Hepatocyte (in vitro differentiated cells): ENCODE results near the gene ZNF48. TPM values are rescaled to one million over a fixed set of nuclear protein-coding genes. Genes with fewer than 3 reads are reported as not detected.

Experiments used
- DNase-seq: peaks from one replicate; pipeline ENCODE4 v3.0.0-alpha.2; 2016; ENCODE audit warnings: low spot score
- H2AFZ ChIP-seq: fragments of 200-600 bp; sonication (generic); 2 replicates; pipeline ENCODE4 v1.6.0; 2016; ENCODE audit warnings: antibody characterized with exemption, mild to moderate bottlenecking
- H3K27ac ChIP-seq: fragments of 200-600 bp; sonication (generic); 2 replicates; pipeline ENCODE4 v1.5.1; 2016; ENCODE audit warnings: mild to moderate bottlenecking
- H3K27me3 ChIP-seq: fragments of 200-600 bp; sonication (generic); 2 replicates; pipeline ENCODE4 v1.6.1; 2016
- H3K36me3 ChIP-seq: fragments of 200-600 bp; sonication (generic); replicated peaks from 2 replicates; pipeline ENCODE4 v1.5.1; 2016; ENCODE audit warnings: low read depth; ENCODE audit not compliant: insufficient read depth
- H3K4me1 ChIP-seq: fragments of 200-600 bp; sonication (generic); 2 replicates; pipeline ENCODE4 v1.5.1; 2016; ENCODE audit warnings: mild to moderate bottlenecking, moderate library complexity; ENCODE audit not compliant: insufficient read depth
- H3K4me2 ChIP-seq: fragments of 200-600 bp; sonication (generic); 2 replicates; pipeline ENCODE4 v1.6.0; 2016
- H3K4me3 ChIP-seq: fragments of 200-600 bp; sonication (generic); 2 replicates; pipeline ENCODE4 v1.5.1; 2016; ENCODE audit warnings: mild to moderate bottlenecking
- H3K79me2 ChIP-seq: fragments of 200-600 bp; sonication (generic); 2 replicates; pipeline ENCODE4 v1.6.0; 2017; ENCODE audit warnings: mild to moderate bottlenecking
- H3K9me2 ChIP-seq: fragments of 200-600 bp; sonication (generic); replicated peaks from 2 replicates; pipeline ENCODE4 v1.6.0; 2017; ENCODE audit warnings: mild to moderate bottlenecking; ENCODE audit not compliant: insufficient read depth
- H3K9me3 ChIP-seq: fragments of 200-600 bp; sonication (generic); 2 replicates; pipeline ENCODE4 v1.5.1; 2016; ENCODE audit warnings: low read depth, mild to moderate bottlenecking
- H4K20me1 ChIP-seq: fragments of 200-600 bp; sonication (generic); 2 replicates; pipeline ENCODE4 v1.6.0; 2016; ENCODE audit warnings: mild to moderate bottlenecking; ENCODE audit not compliant: insufficient read depth, poor library complexity, severe bottlenecking
- EZH2 ChIP-seq: fragments of 200-600 bp; sonication (generic); IDR thresholded peaks from 2 replicates; pipeline ENCODE4 v1.6.1; 2016; ENCODE audit warnings: antibody characterized with exemption, mild to moderate bottlenecking, borderline replicate concordance
- EZH2phosphoT487 ChIP-seq: fragments of 200-600 bp; sonication (generic); IDR thresholded peaks from one replicate; pipeline ENCODE4 v1.6.1; 2018; ENCODE audit warnings: antibody characterized with exemption, mild to moderate bottlenecking, low read depth, moderate library complexity; ENCODE audit not compliant: unreplicated experiment, severe bottlenecking
- WGBS: methylation state at CpG from one replicate; pipeline ENCODE4 v1.1.6; 2016; ENCODE audit warnings: low lambda C conversion rate; ENCODE audit errors: missing lambda C conversion rate; 5-methylcytosine and 5-hydroxymethylcytosine counted together
- polyA plus RNA-seq: library from polyadenylated mRNA; unstranded; fragments of >200 nt; fragmentation: Nextera tagmentation; extraction: Ambion mirVana; gene quantifications from 2 replicates; pipeline ENCODE4 v1.2.1, GENCODE V29; 2016
- total RNA-seq: library from RNA; depleted of rRNA; stranded (reverse); fragments of >200 nt; gene quantifications from 2 replicates; pipeline ENCODE4 v1.2.3, GENCODE V29; 2014
- TF ChIP-seq, protein P1 (sequence below): fragments of 200-600 bp; sonication (generic); IDR thresholded peaks from 2 replicates; pipeline ENCODE4 v1.5.1; 2016; ENCODE audit warnings: antibody characterized with exemption, mild to moderate bottlenecking; ENCODE audit not compliant: poor library complexity

Gene ZNF48
- total and polyA plus RNA-seq, 2 experiments from 2014 or later, result 6.1 to 7.7 TPM

DNA sequence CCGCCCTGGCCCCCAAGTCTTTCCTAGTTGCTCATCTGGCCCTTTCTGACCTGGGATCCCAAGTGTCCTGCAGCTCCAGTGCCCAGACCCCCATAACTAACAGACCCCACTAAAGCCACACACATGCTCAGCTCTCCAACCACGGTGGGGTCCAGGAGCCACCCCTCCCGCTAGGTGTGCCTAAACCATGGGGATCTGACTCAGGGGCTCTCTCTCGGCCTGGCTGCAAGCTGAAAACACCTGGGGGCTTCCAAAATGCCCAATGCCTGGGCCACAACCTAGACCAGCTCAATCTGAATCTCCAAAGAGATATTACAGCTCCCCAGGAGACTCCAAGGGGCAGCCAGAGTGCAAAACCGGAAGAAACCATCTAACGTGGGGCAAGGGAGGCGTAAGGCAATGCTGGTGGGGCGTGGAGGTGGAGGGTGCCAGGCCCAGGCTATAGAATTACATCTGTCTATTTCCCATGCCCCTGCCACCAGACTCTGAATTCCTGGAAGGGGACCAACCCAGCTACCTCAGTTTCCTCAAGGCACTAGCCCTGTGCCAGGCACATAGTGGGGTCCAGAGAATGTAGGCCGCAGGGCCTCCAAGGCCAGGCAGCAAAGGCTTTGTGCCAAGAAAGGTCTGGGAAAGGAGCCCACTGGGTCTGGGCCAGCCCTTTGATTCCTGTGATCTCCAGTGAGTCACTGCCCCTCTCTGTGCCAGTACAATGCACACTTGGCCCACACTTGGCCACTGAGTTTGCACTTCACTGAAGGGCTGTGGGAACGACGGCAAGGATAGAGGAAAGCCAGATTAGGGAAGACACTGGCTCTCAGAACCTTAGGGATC lies 43.4 kb upstream of the ZNF48 start:
- no peaks in the 10 kb centered on the region for H3K9me2 ChIP-seq
- TF ChIP-seq EZH2 (no peak), EZH2phosphoT487 (no peak)
- TF ChIP-seq, protein P1, sequence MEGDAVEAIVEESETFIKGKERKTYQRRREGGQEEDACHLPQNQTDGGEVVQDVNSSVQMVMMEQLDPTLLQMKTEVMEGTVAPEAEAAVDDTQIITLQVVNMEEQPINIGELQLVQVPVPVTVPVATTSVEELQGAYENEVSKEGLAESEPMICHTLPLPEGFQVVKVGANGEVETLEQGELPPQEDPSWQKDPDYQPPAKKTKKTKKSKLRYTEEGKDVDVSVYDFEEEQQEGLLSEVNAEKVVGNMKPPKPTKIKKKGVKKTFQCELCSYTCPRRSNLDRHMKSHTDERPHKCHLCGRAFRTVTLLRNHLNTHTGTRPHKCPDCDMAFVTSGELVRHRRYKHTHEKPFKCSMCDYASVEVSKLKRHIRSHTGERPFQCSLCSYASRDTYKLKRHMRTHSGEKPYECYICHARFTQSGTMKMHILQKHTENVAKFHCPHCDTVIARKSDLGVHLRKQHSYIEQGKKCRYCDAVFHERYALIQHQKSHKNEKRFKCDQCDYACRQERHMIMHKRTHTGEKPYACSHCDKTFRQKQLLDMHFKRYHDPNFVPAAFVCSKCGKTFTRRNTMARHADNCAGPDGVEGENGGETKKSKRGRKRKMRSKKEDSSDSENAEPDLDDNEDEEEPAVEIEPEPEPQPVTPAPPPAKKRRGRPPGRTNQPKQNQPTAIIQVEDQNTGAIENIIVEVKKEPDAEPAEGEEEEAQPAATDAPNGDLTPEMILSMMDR, result no peak
- no peaks in the 10 kb centered on the region for H4K20me1 ChIP-seq
- H3K79me2 ChIP-seq, result peaks cover 21% of the 10 kb centered on the region
- no peak overlapping the region for H3K27ac ChIP-seq
- H2AFZ ChIP-seq, result no peak overlapping the region
- H3K4me1 ChIP-seq, result peaks cover 17% of the 10 kb centered on the region
- no peak overlapping the region for H3K4me3 ChIP-seq
- 93% methylated on average over 11 of the region's 11 CpGs for WGBS
- H3K9me3 ChIP-seq, result no peaks in the 10 kb centered on the region
- no peak overlapping the region for H3K4me2 ChIP-seq
- no peak for DNase-seq
- no peaks in the 10 kb centered on the region for H3K27me3 ChIP-seq
- H3K36me3 ChIP-seq, result no peaks in the 10 kb centered on the region

DNA sequence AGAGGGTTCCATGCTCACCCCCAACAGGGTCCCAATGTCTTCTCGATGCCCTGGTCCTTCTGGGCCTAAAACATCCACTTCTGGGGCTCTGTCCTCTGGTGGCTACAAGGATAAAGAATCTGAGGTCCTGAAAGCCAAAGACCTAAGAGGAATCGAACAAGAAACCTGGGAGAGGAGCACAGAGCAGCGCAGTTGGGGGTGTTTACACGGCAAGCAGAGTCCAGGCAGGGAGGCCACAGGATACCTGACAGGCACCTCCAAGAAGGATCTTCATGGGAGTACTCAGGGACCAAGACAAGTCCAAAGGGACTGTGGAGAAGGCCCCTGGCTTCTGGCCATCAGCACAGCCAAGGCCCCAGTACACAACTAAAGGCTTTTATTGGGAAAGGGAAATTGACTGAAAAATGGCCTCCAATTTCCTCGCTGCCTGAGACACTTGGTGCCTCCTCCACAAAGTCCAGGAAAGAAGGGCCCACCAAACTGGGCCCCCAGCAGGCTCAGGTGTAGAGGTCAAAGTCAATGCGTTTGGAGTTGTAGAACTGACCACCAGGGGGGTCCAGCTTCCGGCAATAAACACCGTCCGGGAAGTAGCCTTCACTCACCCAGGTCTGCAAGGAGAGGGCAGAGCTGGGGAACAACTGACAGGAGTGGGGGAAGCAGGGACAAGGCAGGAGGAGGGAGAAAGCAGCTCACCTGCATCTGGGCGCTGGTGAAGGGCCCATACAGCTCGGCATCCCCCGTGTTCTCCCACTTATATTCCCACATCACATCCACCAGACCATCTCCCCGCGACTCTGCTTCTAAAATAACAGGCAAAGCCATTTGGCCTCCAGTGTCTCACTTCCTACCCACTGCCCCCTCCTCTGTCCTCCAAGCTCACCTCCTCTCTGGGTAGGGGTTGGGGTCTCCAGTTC lies 42.5 kb upstream of the ZNF48 start:
- WGBS, result 82% methylated on average over 14 of the region's 14 CpGs
- H3K79me2 ChIP-seq, result peaks cover 21% of the 10 kb centered on the region
- H3K36me3 ChIP-seq, result no peaks in the 10 kb centered on the region
- H3K4me3 ChIP-seq, result no peak overlapping the region
- H3K4me1 ChIP-seq, result peaks cover 17% of the 10 kb centered on the region
- no peak overlapping the region for H3K4me2 ChIP-seq
- no peaks in the 10 kb centered on the region for H3K27me3 ChIP-seq
- DNase-seq, result no peak
- no peak for TF ChIP-seq EZH2
- TF ChIP-seq, protein P1, result no peak
- no peak for TF ChIP-seq EZH2phosphoT487
- H2AFZ ChIP-seq, result no peak overlapping the region
- H4K20me1 ChIP-seq, result no peaks in the 10 kb centered on the region
- H3K9me2 ChIP-seq, result no peaks in the 10 kb centered on the region
- no peaks in the 10 kb centered on the region for H3K9me3 ChIP-seq
- H3K27ac ChIP-seq, result no peak overlapping the region

DNA sequence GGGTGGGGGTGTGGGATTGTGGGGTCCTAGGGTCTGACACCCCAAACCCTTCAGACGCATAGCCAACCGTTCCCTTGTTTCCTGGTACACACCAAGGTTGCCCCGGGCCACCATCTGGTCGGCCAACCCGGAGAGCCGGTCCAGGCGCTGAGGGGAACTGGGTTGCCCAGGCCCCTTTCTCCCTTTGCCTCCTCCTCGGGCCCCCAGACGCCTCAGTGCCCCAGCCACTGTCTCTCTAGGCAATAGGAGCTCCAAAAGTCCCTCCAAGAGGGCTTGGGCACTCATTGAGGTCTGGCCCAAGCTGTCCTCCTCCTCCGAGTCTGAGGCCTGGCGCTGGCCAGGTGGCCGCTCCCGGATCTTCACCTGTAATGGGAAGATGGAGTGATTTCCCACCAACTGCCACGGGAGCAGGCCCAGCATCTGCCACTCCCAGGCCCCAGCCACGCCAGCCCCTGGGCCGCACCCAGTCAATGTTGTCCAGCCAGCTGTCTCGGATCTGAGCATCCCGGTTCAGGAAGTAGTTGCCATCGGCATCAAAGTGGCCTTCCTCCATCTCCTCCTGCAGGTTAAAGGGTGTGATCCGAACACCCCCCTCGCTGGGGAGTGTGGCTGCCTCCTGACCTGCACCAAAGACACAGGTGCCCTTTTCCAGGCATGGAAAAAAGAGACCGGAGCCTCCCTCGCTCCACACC lies 41.6 kb upstream of the ZNF48 start:
- TF ChIP-seq EZH2 (no peak), EZH2phosphoT487 (no peak)
- TF ChIP-seq, protein P1, result no peak
- no peak for DNase-seq
- H3K4me1 ChIP-seq, result peaks cover 17% of the 10 kb centered on the region
- H3K4me3 ChIP-seq, result peak overlapping the region; percentile 47
- 96% methylated on average over 23 of the region's 23 CpGs for WGBS
- no peaks in the 10 kb centered on the region for H3K36me3 ChIP-seq
- no peaks in the 10 kb centered on the region for H3K9me3 ChIP-seq
- H3K27me3 ChIP-seq, result no peaks in the 10 kb centered on the region
- no peaks in the 10 kb centered on the region for H3K9me2 ChIP-seq
- no peaks in the 10 kb centered on the region for H4K20me1 ChIP-seq
- H3K79me2 ChIP-seq, result peaks cover 21% of the 10 kb centered on the region
- no peak overlapping the region for H3K27ac ChIP-seq
- no peak overlapping the region for H2AFZ ChIP-seq
- peak overlapping the region; percentile 95 for H3K4me2 ChIP-seq
